ENCODE results near the gene GSTT2B. TPM values are rescaled to one million over a fixed set of nuclear protein-coding genes. Genes with fewer than 3 reads are reported as not detected.
"Not testable (repeated sequence)": the region's sequence is repeated elsewhere in the genome, so short reads cannot be mapped to it uniquely, and the experiment has no call there.

The GSTT2B gene
- total RNA-seq, 2 experiments from 2014 or later: not detected

- H3K4me1 Mint-ChIP-seq: no peaks in the 10 kb centered on the region
- no peak overlapping the region for H3K4me3 Mint-ChIP-seq
- no peaks in the 10 kb centered on the region for H3K9me3 Mint-ChIP-seq
- H3K27ac Mint-ChIP-seq: no peak overlapping the region
- no peaks in the 10 kb centered on the region for H3K27me3 Mint-ChIP-seq
- DNase-seq: no peak
- H3K36me3 Mint-ChIP-seq: no peaks in the 10 kb centered on the region
Observed at GRCh38 chr22:23997092-23997491, 36.1 kb upstream of the GSTT2B start.

GRCh38 chr22:23993581-23994177 is 32.7 kb upstream of the GSTT2B start:
- H3K27me3 Mint-ChIP-seq, DNase-seq, H3K9me3 Mint-ChIP-seq, H3K4me1 Mint-ChIP-seq, H3K36me3 Mint-ChIP-seq, H3K4me3 Mint-ChIP-seq, H3K27ac Mint-ChIP-seq: not testable (repeated sequence)

GRCh38 chr22:23993080-23993479 is 32.1 kb upstream of the GSTT2B start:
- H3K4me1 Mint-ChIP-seq, H3K27me3 Mint-ChIP-seq, DNase-seq, H3K27ac Mint-ChIP-seq, H3K9me3 Mint-ChIP-seq, H3K4me3 Mint-ChIP-seq, H3K36me3 Mint-ChIP-seq: not testable (repeated sequence)

GRCh38 chr22:23989583-23990244 is 28.7 kb upstream of the GSTT2B start:
- not testable (repeated sequence) for DNase-seq, H3K27me3 Mint-ChIP-seq, H3K27ac Mint-ChIP-seq, H3K4me3 Mint-ChIP-seq, H3K9me3 Mint-ChIP-seq, H3K36me3 Mint-ChIP-seq, H3K4me1 Mint-ChIP-seq

- H3K9me3 Mint-ChIP-seq, H3K27me3 Mint-ChIP-seq, H3K27ac Mint-ChIP-seq, DNase-seq, H3K4me1 Mint-ChIP-seq, H3K36me3 Mint-ChIP-seq, H3K4me3 Mint-ChIP-seq: not testable (repeated sequence)
Observed at GRCh38 chr22:23986538-23987178, 25.7 kb upstream of the GSTT2B start.

- not testable (repeated sequence) for H3K27me3 Mint-ChIP-seq, DNase-seq, H3K4me1 Mint-ChIP-seq, H3K36me3 Mint-ChIP-seq, H3K9me3 Mint-ChIP-seq, H3K4me3 Mint-ChIP-seq, H3K27ac Mint-ChIP-seq
Observed at GRCh38 chr22:23986089-23986488, 25.1 kb upstream of the GSTT2B start.

- no peaks in the 10 kb centered on the region for H3K36me3 Mint-ChIP-seq
- DNase-seq: no peak
- H3K27me3 Mint-ChIP-seq: no peaks in the 10 kb centered on the region
- H3K4me3 Mint-ChIP-seq: no peak overlapping the region
- no peak overlapping the region for H3K27ac Mint-ChIP-seq
- H3K4me1 Mint-ChIP-seq: no peaks in the 10 kb centered on the region
- no peaks in the 10 kb centered on the region for H3K9me3 Mint-ChIP-seq
Observed at GRCh38 chr22:23984430-23984829, 23.4 kb upstream of the GSTT2B start.

- DNase-seq, H3K4me1 Mint-ChIP-seq, H3K9me3 Mint-ChIP-seq, H3K27me3 Mint-ChIP-seq, H3K36me3 Mint-ChIP-seq, H3K4me3 Mint-ChIP-seq, H3K27ac Mint-ChIP-seq: not testable (repeated sequence)
Observed at GRCh38 chr22:23980567-23980966, 19.6 kb upstream of the GSTT2B start.

- not testable (repeated sequence) for H3K36me3 Mint-ChIP-seq, H3K4me3 Mint-ChIP-seq, DNase-seq, H3K9me3 Mint-ChIP-seq, H3K27me3 Mint-ChIP-seq, H3K4me1 Mint-ChIP-seq, H3K27ac Mint-ChIP-seq
Observed at GRCh38 chr22:23979557-23980240, 18.7 kb upstream of the GSTT2B start, which contains the start of gene GSTT2. Gene GSTT2 (plus strand): TSS chr22:23980134.

- not testable (repeated sequence) for H3K9me3 Mint-ChIP-seq, DNase-seq, H3K36me3 Mint-ChIP-seq, H3K27ac Mint-ChIP-seq, H3K4me3 Mint-ChIP-seq, H3K27me3 Mint-ChIP-seq, H3K4me1 Mint-ChIP-seq
Observed at GRCh38 chr22:23977304-23977703, 16.3 kb upstream of the GSTT2B start.

GRCh38 chr22:23974836-23975352 is 13.9 kb upstream of the GSTT2B start:
- H3K9me3 Mint-ChIP-seq, H3K4me3 Mint-ChIP-seq, H3K4me1 Mint-ChIP-seq, H3K27me3 Mint-ChIP-seq, H3K36me3 Mint-ChIP-seq, DNase-seq, H3K27ac Mint-ChIP-seq: not testable (repeated sequence)

- not testable (repeated sequence) for H3K27ac Mint-ChIP-seq, H3K4me1 Mint-ChIP-seq, H3K27me3 Mint-ChIP-seq, H3K36me3 Mint-ChIP-seq, DNase-seq, H3K9me3 Mint-ChIP-seq, H3K4me3 Mint-ChIP-seq
Observed at GRCh38 chr22:23974345-23974744, 13.3 kb upstream of the GSTT2B start, which contains the start of gene DDT. Gene DDT (minus strand): TSS chr22:23974441. CDS start chr22:23974414, 27 bp downstream.

GRCh38 chr22:23971927-23972326 is 10.9 kb upstream of the GSTT2B start:
- not testable (repeated sequence) for H3K27ac Mint-ChIP-seq, H3K4me3 Mint-ChIP-seq, H3K4me1 Mint-ChIP-seq, H3K9me3 Mint-ChIP-seq, DNase-seq, H3K27me3 Mint-ChIP-seq
- peaks cover 12% of the 10 kb centered on the region for H3K36me3 Mint-ChIP-seq

GRCh38 chr22:23970816-23971486 is 10.0 kb upstream of the GSTT2B start:
- H3K4me1 Mint-ChIP-seq: peaks cover 7% of the 10 kb centered on the region
- H3K27me3 Mint-ChIP-seq: no peaks in the 10 kb centered on the region
- no peak overlapping the region for H3K4me3 Mint-ChIP-seq
- no peak for DNase-seq
- H3K36me3 Mint-ChIP-seq: peaks cover 12% of the 10 kb centered on the region
- H3K27ac Mint-ChIP-seq: no peak overlapping the region
- H3K9me3 Mint-ChIP-seq: no peaks in the 10 kb centered on the region

- Mint-ChIP-seq H3K4me3 (no peak overlapping the region), H3K27ac (no peak overlapping the region), H3K36me3 (peaks cover 12% of the 10 kb centered on the region), H3K27me3 (no peaks in the 10 kb centered on the region), H3K4me1 (peaks cover 7% of the 10 kb centered on the region), H3K9me3 (no peaks in the 10 kb centered on the region)
- DNase-seq: no peak
Observed at GRCh38 chr22:23970201-23970641, 9.2 kb upstream of the GSTT2B start.
